ENCODE results near the gene TNNI2.

DNA sequence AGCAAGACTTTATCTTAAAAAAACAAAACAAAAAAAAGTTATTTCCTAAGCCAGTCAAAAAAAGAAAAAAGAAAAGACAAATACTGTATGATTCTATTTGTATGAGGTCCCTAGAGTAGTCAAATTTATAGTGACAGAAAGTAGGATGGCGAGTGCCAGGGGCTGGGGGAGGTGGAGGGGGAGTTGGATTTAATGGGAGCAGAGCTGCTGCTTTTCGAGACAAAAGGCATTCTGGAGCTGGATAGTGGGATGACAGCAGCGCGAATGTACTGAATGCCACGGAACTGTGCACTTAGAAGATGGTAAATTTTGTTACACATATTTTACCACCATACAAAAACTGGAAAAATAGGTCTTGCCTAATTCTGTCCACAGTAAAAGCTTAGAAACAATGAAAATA, 21.8 kb upstream of the TNNI2 start:
- TF ChIP-seq ZFX (IDR thresholded peaks at IDR 0.05) (no peak), CTCF (conservative IDR thresholded peaks at IDR 0.05) (no peak)

All from C4-2B (cell line).